ENCODE results near the gene CCDC27. TPM values are rescaled to one million over a fixed set of nuclear protein-coding genes. Genes with fewer than 3 reads are reported as not detected.

Gene CCDC27
- total RNA-seq, 1 donor from 2014 or later, result not detected

GRCh38 chr1:3727042-3727824, 25.0 kb upstream of the CCDC27 start:
- no peak for FAIRE-seq
- Mint-ChIP-seq H3K36me3 (ENCODE audit: low read depth, unreplicated experiment) (no peaks in the 10 kb centered on the region), H3K27ac (ENCODE audit: unreplicated experiment) (no peak overlapping the region), H3K4me3 (ENCODE audit: unreplicated experiment) (no peak overlapping the region), H3K27me3 (ENCODE audit: low read depth, unreplicated experiment) (peaks cover 10% of the 10 kb centered on the region), H3K9me3 (ENCODE audit: unreplicated experiment) (no peaks in the 10 kb centered on the region), H3K4me1 (ENCODE audit: low read depth, unreplicated experiment) (no peaks in the 10 kb centered on the region)
- peak; percentile 4 for TF ChIP-seq CTCF (IDR thresholded peaks at IDR 0.05; ENCODE audit: insufficient read depth, low read depth, low read length)
- TF ChIP-seq EZH2 (IDR thresholded peaks at IDR 0.05; ENCODE audit: insufficient read depth, low read length), result no peak
- Histone ChIP-seq H3K4me2 (ENCODE audit: low read length) (no peak overlapping the region), H3K9me3 (ENCODE audit: insufficient read depth, low read depth, low read length) (no peaks in the 10 kb centered on the region), H2AFZ (ENCODE audit: low read depth, low read length) (no peak overlapping the region), H3K27ac (ENCODE audit: low read depth, low read length) (no peak overlapping the region), H3K36me3 (ENCODE audit: insufficient read depth, low read length) (no peaks in the 10 kb centered on the region), H4K20me1 (ENCODE audit: insufficient read depth, low read length) (no peaks in the 10 kb centered on the region), H3K79me2 (ENCODE audit: insufficient read depth, low read length) (no peaks in the 10 kb centered on the region), H3K4me1 (ENCODE audit: insufficient read depth, low read length) (no peaks in the 10 kb centered on the region), H3K9ac (ENCODE audit: low read length) (no peak overlapping the region), H3K27me3 (ENCODE audit: insufficient read depth, low read length) (peaks cover 6% of the 10 kb centered on the region), H3K4me3 (ENCODE audit: insufficient read depth, low read depth, low read length) (no peak overlapping the region)
- DNase-seq (ENCODE audit: low read depth), result no peak

- Histone ChIP-seq H3K9me3 (ENCODE audit: insufficient read depth, low read depth, low read length) (no peaks in the 10 kb centered on the region), H3K4me1 (ENCODE audit: insufficient read depth, low read length) (no peaks in the 10 kb centered on the region), H3K9ac (ENCODE audit: low read length) (no peak overlapping the region), H3K36me3 (ENCODE audit: insufficient read depth, low read length) (no peaks in the 10 kb centered on the region), H3K27me3 (ENCODE audit: insufficient read depth, low read length) (peaks cover 6% of the 10 kb centered on the region), H4K20me1 (ENCODE audit: insufficient read depth, low read length) (no peaks in the 10 kb centered on the region), H2AFZ (ENCODE audit: low read depth, low read length) (no peak overlapping the region), H3K79me2 (ENCODE audit: insufficient read depth, low read length) (no peaks in the 10 kb centered on the region), H3K27ac (ENCODE audit: low read depth, low read length) (no peak overlapping the region), H3K4me3 (ENCODE audit: insufficient read depth, low read depth, low read length) (no peak overlapping the region), H3K4me2 (ENCODE audit: low read length) (no peak overlapping the region)
- Mint-ChIP-seq H3K4me3 (ENCODE audit: unreplicated experiment) (no peak overlapping the region), H3K9me3 (ENCODE audit: unreplicated experiment) (no peaks in the 10 kb centered on the region), H3K36me3 (ENCODE audit: low read depth, unreplicated experiment) (no peaks in the 10 kb centered on the region), H3K4me1 (ENCODE audit: low read depth, unreplicated experiment) (no peaks in the 10 kb centered on the region), H3K27me3 (ENCODE audit: low read depth, unreplicated experiment) (peaks cover 10% of the 10 kb centered on the region), H3K27ac (ENCODE audit: unreplicated experiment) (no peak overlapping the region)
- no peak for TF ChIP-seq CTCF (IDR thresholded peaks at IDR 0.05; ENCODE audit: insufficient read depth, low read depth, low read length)
- TF ChIP-seq EZH2 (IDR thresholded peaks at IDR 0.05; ENCODE audit: insufficient read depth, low read length), result no peak
- FAIRE-seq, result no peak
- no peak for DNase-seq (ENCODE audit: low read depth)
These were observed 24.1 kb upstream of the CCDC27 start for GRCh38 chr1:3727825-3728776.
